GM12892 (cell line): ENCODE measurements around the gene DUT.

Experiments used
- POLR2A ChIP-seq: IDR thresholded peaks from 2 replicates; pipeline ENCODE4 v1.6.1; 2011; ENCODE audit warnings: low read depth, low read length, control low read depth
- POLR2AphosphoS5 ChIP-seq: IDR thresholded peaks from 2 replicates; pipeline ENCODE4 v1.6.1; 2011; ENCODE audit warnings: low read depth, low read length, control low read depth

DNA sequence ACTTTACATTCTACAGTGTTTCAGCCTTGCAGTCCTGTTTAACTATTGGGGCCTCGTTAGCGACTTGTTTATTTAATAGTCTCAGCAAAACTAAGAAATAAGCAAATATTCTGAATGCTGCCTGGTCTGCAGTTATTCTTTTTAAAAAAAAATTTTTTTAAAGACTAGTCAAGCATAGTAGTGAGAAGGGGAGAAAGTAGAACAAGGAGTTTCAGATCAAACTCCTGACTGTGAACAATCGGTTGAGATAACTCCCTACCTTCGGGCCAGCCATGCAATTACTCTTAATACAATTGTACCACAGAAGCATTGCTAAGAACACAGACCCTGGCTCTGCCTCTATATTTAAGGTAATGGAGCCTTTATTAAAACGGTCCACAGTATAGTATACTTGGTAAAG, 5.8 kb upstream of the DUT start:
- TF ChIP-seq POLR2A, result no peak
- no peak for TF ChIP-seq POLR2AphosphoS5
